ENCODE results near the gene EXOC3L2. TPM values are rescaled to one million over a fixed set of nuclear protein-coding genes. Genes with fewer than 3 reads are reported as not detected.

The EXOC3L2 gene
- total and polyA plus RNA-seq, 10 of the 15 experiments (the other 5 are each of a cell fraction or from before 2014, with no cell fraction given), result not detected

- Histone ChIP-seq H3K27me3 (replicated peaks in 1 of 2; ENCODE audit: control insufficient read depth in 2 of 2, insufficient read depth in 2 of 2, low read length in 1 of 2) (no peaks in the 10 kb centered on the region), H3K4me3 (no peak overlapping the region), H4K20me1 (ENCODE audit: control insufficient read depth, insufficient read depth) (no peaks in the 10 kb centered on the region), H3K9me3 (replicated peaks; ENCODE audit: control insufficient read depth, insufficient read depth, low read length) (no peaks in the 10 kb centered on the region; the same call in 2 of the 3 replicates), H3K4me2 (ENCODE audit: control insufficient read depth, insufficient read depth) (no peak overlapping the region), H3K9ac (ENCODE audit: control insufficient read depth, insufficient read depth, low read length) (no peak overlapping the region), H3K27ac (ENCODE audit: control insufficient read depth, insufficient read depth) (no peak overlapping the region), H3K36me3 (ENCODE audit: control insufficient read depth in 2 of 2, insufficient read depth in 2 of 2, low read length in 1 of 2) (no peaks in the 10 kb centered on the region), H2AFZ (ENCODE audit: control insufficient read depth, low read depth, low read length) (no peak overlapping the region), H3K79me2 (ENCODE audit: control insufficient read depth, insufficient read depth, low read length) (no peaks in the 10 kb centered on the region), H3K4me1 (ENCODE audit: control insufficient read depth, insufficient read depth, low read length) (no peaks in the 10 kb centered on the region)
- no peak for FAIRE-seq
- BruUV-seq (replicated peaks), result no TSS peak
- DNase-seq (ENCODE audit: low read depth, low spot score), result no peak
- no peak for ATAC-seq
- ChIA-PET CTCF (interaction anchor here (1.5 kb wide), 1 partner anchor 138 kb away, joined by 4 read pairs; no protein-coding TSS in a partner anchor), SMC1A (ENCODE audit: uncharacterized antibody, unreplicated experiment) (interaction anchor here (0.8 to 1.2 kb wide), 2 partner anchors 49 to 60 kb away, joined by 3 read pairs; no protein-coding TSS in a partner anchor), RAD21 (ENCODE audit: unreplicated experiment) (interaction anchor here (0.6 kb wide), 1 partner anchor 623 kb away, joined by 3 read pairs; no protein-coding TSS in a partner anchor), POLR2A (no interaction called here)
- 79% methylated on average over 4 of the region's 4 CpGs for WGBS (ENCODE audit: insufficient coverage, insufficient replicate concordance, low lambda C conversion rate, missing lambda C conversion rate)
- no peak for TF ChIP-seq MTA3 (IDR thresholded peaks at IDR 0.05; ENCODE audit: borderline replicate concordance, low read length)
- TF ChIP-seq RAD21 (IDR thresholded peaks at IDR 0.05; ENCODE audit: insufficient read depth, low read depth, low read length), result 0 out of 2 replicates have a peak, but pooled peaks have one; percentile 10
- intact Hi-C loops (cut with micrococcal nuclease; ENCODE audit: unreplicated experiment), result no loop called here
- in situ Hi-C loops (cut with MboI), result no loop called here
These were observed 44.6 kb downstream of the EXOC3L2 start for GRCh38 chr19:45200568-45200967.

GRCh38 chr19:45195764-45196163 is 49.4 kb downstream of the EXOC3L2 start:
- SMC1A ChIA-PET (ENCODE audit: uncharacterized antibody, unreplicated experiment), result no interaction called here
- POLR2A ChIA-PET, result no interaction called here
- CTCF ChIA-PET, result interaction anchor here (0.7 kb wide), 1 partner anchor 59 kb away, joined by 3 read pairs; no protein-coding TSS in a partner anchor
- TF ChIP-seq IKZF2 (IDR thresholded peaks at IDR 0.05), result no peak
- no peak for TF ChIP-seq ZNF592 (IDR thresholded peaks at IDR 0.05)
- no peak for TF ChIP-seq ZNF217 (IDR thresholded peaks at IDR 0.05)
- TF ChIP-seq NFIC (IDR thresholded peaks at IDR 0.05; ENCODE audit: low read depth, low read length), result no peak
- TF ChIP-seq ZNF24 (IDR thresholded peaks at IDR 0.05), result no peak
- no peak for TF ChIP-seq NKRF (conservative IDR thresholded peaks at IDR 0.05)

More at GRCh38 chr19:45195764-45196163, 49.4 kb downstream of the EXOC3L2 start:
- intact Hi-C loops (cut with micrococcal nuclease; ENCODE audit: unreplicated experiment) (no loop called here), in situ Hi-C loops (cut with MboI) (no loop called here)
- no peaks in the 10 kb centered on the region for H4K20me1 ChIP-seq (ENCODE audit: control insufficient read depth, insufficient read depth)
- RAD21 ChIA-PET (ENCODE audit: unreplicated experiment), result no interaction called here
- H3K9ac ChIP-seq (ENCODE audit: control insufficient read depth, insufficient read depth, low read length), result no peak overlapping the region
- no peak overlapping the region for H3K4me3 ChIP-seq
- FAIRE-seq (no peak), DNase-seq (ENCODE audit: low read depth, low spot score) (no peak), ATAC-seq (no peak)
- no peaks in the 10 kb centered on the region for H3K9me3 ChIP-seq (replicated peaks; ENCODE audit: control insufficient read depth, insufficient read depth, low read length)
- H3K27ac ChIP-seq (ENCODE audit: control insufficient read depth, insufficient read depth), result no peak overlapping the region
- no peak overlapping the region for H3K4me2 ChIP-seq (ENCODE audit: control insufficient read depth, insufficient read depth)
- no peaks in the 10 kb centered on the region for H3K79me2 ChIP-seq (ENCODE audit: control insufficient read depth, insufficient read depth, low read length)
- H3K4me1 ChIP-seq (ENCODE audit: control insufficient read depth, insufficient read depth, low read length), result no peaks in the 10 kb centered on the region
- no TSS peak for BruUV-seq (replicated peaks)
- 35% methylated on average over 6 of the region's 6 CpGs for WGBS (ENCODE audit: insufficient coverage, insufficient replicate concordance, low lambda C conversion rate, missing lambda C conversion rate)
- no peaks in the 10 kb centered on the region for H3K36me3 ChIP-seq (ENCODE audit: control insufficient read depth in 2 of 2, insufficient read depth in 2 of 2, low read length in 1 of 2)
- H3K27me3 ChIP-seq (replicated peaks in 1 of 2; ENCODE audit: control insufficient read depth in 2 of 2, insufficient read depth in 2 of 2, low read length in 1 of 2), result no peaks in the 10 kb centered on the region
- no peak overlapping the region for H2AFZ ChIP-seq (ENCODE audit: control insufficient read depth, low read depth, low read length)

Data from GM12878 (cell line).